ENCODE measurements around the gene ITGAD. TPM values are rescaled to one million over a fixed set of nuclear protein-coding genes. Genes with fewer than 3 reads are reported as not detected.

The ITGAD gene
- total and polyA plus RNA-seq, 2 donors (not counting 3 experiments of a cell fraction or from before 2014, with no cell fraction given): not detected

- CTCF ChIA-PET: interaction anchor here (0.5 to 1.2 kb wide), 4 partner anchors 12 to 73 kb away, joined by 3 to 13 read pairs (median 4); partner anchors contain the start of gene ZNF843
- Histone ChIP-seq H2AFZ (ENCODE audit: low read depth, low read length) (no peak overlapping the region), H3K27me3 (ENCODE audit: control insufficient read depth in 2 of 2, insufficient read depth in 2 of 2, low read length in 2 of 2) (no peaks in the 10 kb centered on the region), H3K9me3 (replicated peaks; ENCODE audit: control insufficient read depth, insufficient read depth, low read length) (no peaks in the 10 kb centered on the region), H3K9me1 (replicated peaks; ENCODE audit: control insufficient read depth, extremely low read depth, insufficient read depth, low read length) (no peaks in the 10 kb centered on the region), H3K36me3 (ENCODE audit: control insufficient read depth in 2 of 2, extremely low read depth in 1 of 2, insufficient read depth in 2 of 2, low read length in 2 of 2) (no peaks in the 10 kb centered on the region), H4K20me1 (replicated peaks; ENCODE audit: control insufficient read depth, extremely low read depth, insufficient read depth, low read length) (no peaks in the 10 kb centered on the region), H3K4me2 (ENCODE audit: insufficient read depth, low read length) (no peak overlapping the region), H3K27ac (ENCODE audit: insufficient read depth, low read depth, low read length) (no peak overlapping the region), H3K4me1 (ENCODE audit: control insufficient read depth, extremely low read depth, insufficient read depth, low read length) (peaks cover 37% of the 10 kb centered on the region), H3K9ac (replicated peaks; ENCODE audit: extremely low read depth, insufficient read depth, low read length) (no peak overlapping the region), H3K79me2 (ENCODE audit: control insufficient read depth, insufficient read depth, low read length) (peaks cover 37% of the 10 kb centered on the region), H3K4me3 (replicated peaks in 1 of 3; ENCODE audit: insufficient read depth in 1 of 3, low read depth in 1 of 3, low read length in 3 of 3) (no peak overlapping the region)
- intact Hi-C loops (cut with micrococcal nuclease): loop anchor here (5.0 kb wide), 3 partner anchors 253 to 273 kb away; partner anchors contain the start of genes FUS and PYCARD
- DNase-seq (ENCODE audit: low read depth, low spot score) (peak; percentile 24), FAIRE-seq (no peak)
- dilution Hi-C loops (cut with MboI; ENCODE audit: extremely low pct_ligation_motif_present, low sequenced_read_pairs): no loop called here
- POLR2A ChIA-PET: interaction anchor here (1.3 kb wide), 1 partner anchor 276 kb away, joined by 5 read pairs; the partner anchor contains the start of gene FUS
- BruUV-seq (replicated peaks): no TSS peak
- TF ChIP-seq CTCF (IDR thresholded peaks at IDR 0.05; ENCODE audit: extremely low read depth in 1 of 2, insufficient read depth in 1 of 2, low read depth in 1 of 2, low read length in 2 of 2) (peak; percentile 27 to 52), GATA2 (IDR thresholded peaks at IDR 0.05; ENCODE audit: insufficient read depth, insufficient read length, low read depth, low read length) (no peak)
Observed at GRCh38 chr16:31455601-31456314, 62.6 kb downstream of the ITGAD start.

DNA sequence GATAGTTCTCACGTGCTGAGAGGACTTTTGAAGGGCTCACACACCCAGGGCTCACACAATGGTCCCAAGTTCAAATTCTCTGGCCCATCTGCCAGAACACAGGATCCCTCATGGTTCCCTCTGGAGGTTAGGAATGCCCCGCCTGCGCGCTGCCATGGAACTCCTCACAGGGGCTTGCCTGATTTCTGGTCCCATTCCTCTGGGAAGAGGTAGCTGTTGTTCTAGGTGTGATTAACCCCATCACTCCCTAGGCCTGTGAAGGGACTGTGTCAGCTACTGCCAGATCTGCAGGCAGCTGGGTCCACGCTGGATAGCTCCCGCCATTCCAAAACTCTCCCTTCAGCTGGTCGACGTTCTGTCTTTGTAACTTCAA lies 63.8 kb downstream of the ITGAD start:
- no peak overlapping the region for H3K4me2 ChIP-seq (ENCODE audit: insufficient read depth, low read length)
- no peak overlapping the region for H3K27ac ChIP-seq (ENCODE audit: insufficient read depth, low read depth, low read length)
- H3K9me3 ChIP-seq (replicated peaks; ENCODE audit: control insufficient read depth, insufficient read depth, low read length): no peaks in the 10 kb centered on the region
- DNase-seq (ENCODE audit: low read depth, low spot score): no peak
- FAIRE-seq: no peak
- intact Hi-C loops (cut with micrococcal nuclease) (loop anchor here (5.0 kb wide), 3 partner anchors 255 to 275 kb away; partner anchors contain the start of genes FUS and PYCARD), dilution Hi-C loops (cut with MboI; ENCODE audit: extremely low pct_ligation_motif_present, low sequenced_read_pairs) (no loop called here)
- no peak overlapping the region for H3K9ac ChIP-seq (replicated peaks; ENCODE audit: extremely low read depth, insufficient read depth, low read length)
- no peaks in the 10 kb centered on the region for H3K27me3 ChIP-seq (ENCODE audit: control insufficient read depth in 2 of 2, insufficient read depth in 2 of 2, low read length in 2 of 2)
- POLR2A ChIA-PET: interaction anchor here (1.2 to 1.3 kb wide), 2 partner anchors 14 to 256 kb away, joined by 3 to 4 read pairs; partner anchors contain the start of gene ZNF843
- CTCF ChIA-PET: interaction anchor here (2.1 to 4.3 kb wide), 3 partner anchors 12 to 412 kb away, joined by 6 to 53 read pairs (median 12); partner anchors contain the start of gene TGFB1I1
- no peak overlapping the region for H2AFZ ChIP-seq (ENCODE audit: low read depth, low read length)
- H3K79me2 ChIP-seq (ENCODE audit: control insufficient read depth, insufficient read depth, low read length): peaks cover 41% of the 10 kb centered on the region
- BruUV-seq (replicated peaks): no TSS peak
- TF ChIP-seq MAX (IDR thresholded peaks at IDR 0.05; ENCODE audit: insufficient read depth, insufficient read length) (no peak), FOS (IDR thresholded peaks at IDR 0.05; ENCODE audit: borderline replicate concordance, insufficient read depth, low read length) (no peak), POLR2A (IDR thresholded peaks at IDR 0.05; ENCODE audit: low read depth, low read length) (no peak), POLR2AphosphoS5 (IDR thresholded peaks at IDR 0.05; ENCODE audit: insufficient read depth, low read depth, low read length) (no peak), EZH2 (IDR thresholded peaks at IDR 0.05; ENCODE audit: borderline replicate concordance, low read depth, low read length, severe bottlenecking) (no peak), MYC (IDR thresholded peaks at IDR 0.05; ENCODE audit: low read depth, low read length) (no peak), JUN (IDR thresholded peaks at IDR 0.05; ENCODE audit: borderline replicate concordance, insufficient read depth, insufficient read length, low read depth) (no peak), GATA2 (IDR thresholded peaks at IDR 0.05; ENCODE audit: insufficient read depth, insufficient read length, low read depth, low read length) (no peak), CTCF (IDR thresholded peaks at IDR 0.05; ENCODE audit: extremely low read depth in 1 of 2, insufficient read depth in 1 of 2, low read depth in 1 of 2, low read length in 2 of 2) (no peak)
- H3K4me1 ChIP-seq (ENCODE audit: control insufficient read depth, extremely low read depth, insufficient read depth, low read length): peaks cover 37% of the 10 kb centered on the region
- H4K20me1 ChIP-seq (replicated peaks; ENCODE audit: control insufficient read depth, extremely low read depth, insufficient read depth, low read length): no peaks in the 10 kb centered on the region
- no peak overlapping the region for H3K4me3 ChIP-seq (replicated peaks in 1 of 3; ENCODE audit: insufficient read depth in 1 of 3, low read depth in 1 of 3, low read length in 3 of 3)
- H3K9me1 ChIP-seq (replicated peaks; ENCODE audit: control insufficient read depth, extremely low read depth, insufficient read depth, low read length): no peaks in the 10 kb centered on the region
- H3K36me3 ChIP-seq (ENCODE audit: control insufficient read depth in 2 of 2, extremely low read depth in 1 of 2, insufficient read depth in 2 of 2, low read length in 2 of 2): peaks cover 0 to 3% of the 10 kb centered on the region in 2 experiments

Measured in endothelial cell of umbilical vein (primary cell).